Measurements from ENCODE around the gene TACC2.

DNA sequence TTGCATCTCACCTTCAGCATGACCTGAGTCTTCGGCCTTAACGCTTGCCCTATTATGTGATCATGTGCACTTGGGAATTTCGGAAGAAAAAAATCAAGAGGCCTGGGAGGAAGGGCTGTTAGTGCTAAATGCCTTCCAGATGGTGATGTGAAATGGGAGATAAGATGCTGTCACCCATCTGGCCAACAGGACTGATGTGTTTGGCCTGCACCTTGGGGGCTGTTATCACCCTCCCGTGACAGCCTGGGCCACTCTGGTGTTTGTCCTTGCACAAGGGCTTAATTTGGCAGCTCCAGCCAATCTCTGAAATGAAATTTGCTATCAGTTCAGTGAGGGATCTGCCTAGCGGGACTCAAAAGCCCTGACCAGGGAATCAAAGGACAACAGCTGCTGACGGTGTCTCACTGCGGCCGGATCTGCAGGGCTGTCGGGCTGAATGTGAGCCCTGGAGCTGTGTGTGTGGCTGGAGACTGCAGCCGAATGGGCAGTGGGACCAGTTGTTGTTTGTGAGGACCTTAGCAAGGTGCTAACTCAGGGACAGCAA, 150.7 kb downstream of the TACC2 start:
- TF ChIP-seq, protein P1, sequence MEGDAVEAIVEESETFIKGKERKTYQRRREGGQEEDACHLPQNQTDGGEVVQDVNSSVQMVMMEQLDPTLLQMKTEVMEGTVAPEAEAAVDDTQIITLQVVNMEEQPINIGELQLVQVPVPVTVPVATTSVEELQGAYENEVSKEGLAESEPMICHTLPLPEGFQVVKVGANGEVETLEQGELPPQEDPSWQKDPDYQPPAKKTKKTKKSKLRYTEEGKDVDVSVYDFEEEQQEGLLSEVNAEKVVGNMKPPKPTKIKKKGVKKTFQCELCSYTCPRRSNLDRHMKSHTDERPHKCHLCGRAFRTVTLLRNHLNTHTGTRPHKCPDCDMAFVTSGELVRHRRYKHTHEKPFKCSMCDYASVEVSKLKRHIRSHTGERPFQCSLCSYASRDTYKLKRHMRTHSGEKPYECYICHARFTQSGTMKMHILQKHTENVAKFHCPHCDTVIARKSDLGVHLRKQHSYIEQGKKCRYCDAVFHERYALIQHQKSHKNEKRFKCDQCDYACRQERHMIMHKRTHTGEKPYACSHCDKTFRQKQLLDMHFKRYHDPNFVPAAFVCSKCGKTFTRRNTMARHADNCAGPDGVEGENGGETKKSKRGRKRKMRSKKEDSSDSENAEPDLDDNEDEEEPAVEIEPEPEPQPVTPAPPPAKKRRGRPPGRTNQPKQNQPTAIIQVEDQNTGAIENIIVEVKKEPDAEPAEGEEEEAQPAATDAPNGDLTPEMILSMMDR (IDR thresholded peaks at IDR 0.05; ENCODE audit: extremely low read depth in 1 of 2, insufficient read depth in 1 of 2, low read depth in 1 of 2, low read length in 2 of 2): no peak
- no peak for TF ChIP-seq FOS (IDR thresholded peaks at IDR 0.05; ENCODE audit: borderline replicate concordance, insufficient read depth, low read length)
- TF ChIP-seq EZH2 (IDR thresholded peaks at IDR 0.05; ENCODE audit: borderline replicate concordance, low read depth, low read length, severe bottlenecking): no peak
